Measurements from ENCODE around the gene UBXN7. TPM values are rescaled to one million over a fixed set of nuclear protein-coding genes. Genes with fewer than 3 reads are reported as not detected.

Gene UBXN7
- total and polyA plus RNA-seq, 2 of the 8 experiments (the other 6 are each of a cell fraction or from before 2014, with no cell fraction given) = 18.5 to 109 TPM

DNA sequence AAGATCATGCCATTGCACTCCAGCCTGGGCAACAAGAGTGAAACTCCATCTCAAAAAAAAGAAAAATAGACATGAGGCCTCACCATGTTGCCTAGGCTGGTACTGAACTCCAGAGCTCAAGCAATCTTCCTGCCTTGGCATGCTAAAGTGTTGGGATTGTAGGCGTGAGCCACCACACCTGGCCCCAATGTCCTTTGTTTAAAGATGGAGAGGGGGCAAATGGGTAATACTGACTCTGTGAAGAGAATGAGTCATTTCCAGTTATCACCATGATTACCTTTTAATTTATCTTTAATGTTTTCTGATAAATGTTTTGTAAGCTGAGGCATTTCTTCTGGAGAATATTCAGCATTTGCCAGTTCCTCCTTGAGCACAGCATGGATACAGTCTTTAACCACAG lies 116.4 kb downstream of the UBXN7 start:
- no peak overlapping the region for H2AK5ac ChIP-seq (ENCODE audit: low read depth, low read length)
- H3K4me3 ChIP-seq (ENCODE audit: extremely low read depth in 1 of 4, insufficient read depth in 2 of 4, low read depth in 3 of 4, low read length in 4 of 4) = no peak overlapping the region
- no peak overlapping the region for H3K4me2 ChIP-seq (ENCODE audit: insufficient read depth in 1 of 2, low read depth in 2 of 2, low read length in 2 of 2)
- no peak overlapping the region for H3K4ac ChIP-seq (replicated peaks; ENCODE audit: insufficient read length, low read depth, low read length)
- no peak overlapping the region for H3K9ac ChIP-seq (replicated peaks in 1 of 4; ENCODE audit: extremely low read depth in 1 of 4, low read depth in 3 of 4, low read length in 3 of 4)
- no peaks in the 10 kb centered on the region for H3K27me3 ChIP-seq (replicated peaks in 1 of 4; ENCODE audit: control insufficient read depth in 3 of 4, extremely low read depth in 1 of 4, insufficient read depth in 3 of 4, low read length in 3 of 4)
- H4K8ac ChIP-seq (ENCODE audit: extremely low read depth, insufficient read depth, low read length) = no peak overlapping the region
- no peak overlapping the region for H3K27ac ChIP-seq (ENCODE audit: low read depth, low read length)
- no peak overlapping the region for H2BK5ac ChIP-seq (ENCODE audit: low read depth, low read length)
- H2BK12ac ChIP-seq (ENCODE audit: low read depth, low read length) = no peak overlapping the region
- H4K20me1 ChIP-seq (replicated peaks in 1 of 2; ENCODE audit: control insufficient read depth in 1 of 2, insufficient read depth in 2 of 2, low read length in 2 of 2) = no peaks in the 10 kb centered on the region
- no peaks in the 10 kb centered on the region for H3K79me2 ChIP-seq (ENCODE audit: control insufficient read depth in 1 of 2, insufficient read depth in 2 of 2, low read length in 2 of 2)
- no peak for DNase-seq (ENCODE audit: low read depth in 1 of 2, low spot score in 2 of 2)
- no peak overlapping the region for H2AFZ ChIP-seq (ENCODE audit: low read length)
- no peaks in the 10 kb centered on the region for H3K4me1 ChIP-seq (replicated peaks in 1 of 4; ENCODE audit: control insufficient read depth in 3 of 4, insufficient read depth in 4 of 4, low read length in 3 of 4)
- H2BK120ac ChIP-seq (replicated peaks; ENCODE audit: low read depth, low read length) = no peak overlapping the region
- no peak overlapping the region for H3K23ac ChIP-seq (ENCODE audit: insufficient read length)
- CTCF ChIA-PET (ENCODE audit: partially characterized antibody) = interaction anchor here (4.2 kb wide), 1 partner anchor 9 kb away, joined by 19 read pairs; no protein-coding TSS in a partner anchor
- H3K56ac ChIP-seq (replicated peaks; ENCODE audit: insufficient read length, low read depth, low read length) = no peak overlapping the region
- POLR2A ChIA-PET (ENCODE audit: partially characterized antibody) = no interaction called here
- no peak overlapping the region for H2BK15ac ChIP-seq (ENCODE audit: low read length)
- WGBS, 2 experiments (ENCODE audit: extremely low coverage in 1 of 2, insufficient coverage in 1 of 2, insufficient read length in 1 of 2, insufficient replicate concordance in 2 of 2, low coverage in 1 of 2, low lambda C conversion rate in 2 of 2, missing lambda C conversion rate in 1 of 2) = 94% methylated on average over 1 of the region's 1 CpG; no CpG with 5 or more reads in 1 of the 2 experiments
- FAIRE-seq = no peak
- no peak overlapping the region for H4K91ac ChIP-seq (replicated peaks; ENCODE audit: insufficient read length, low read length)
- H3K36me3 ChIP-seq (ENCODE audit: control insufficient read depth in 2 of 4, insufficient read depth in 4 of 4, low read length in 3 of 4) = peaks cover 0 to 3% (median 0%) of the 10 kb centered on the region in 4 experiments; a peak in 2 of 8 replicates
- TF ChIP-seq KDM1A (IDR thresholded peaks at IDR 0.05; ENCODE audit: borderline replicate concordance, low read length) (no peak), CREB1 (IDR thresholded peaks at IDR 0.05) (no peak), GABPA (IDR thresholded peaks at IDR 0.05; ENCODE audit: borderline replicate concordance, insufficient read depth, low read length) (no peak), GTF2F1 (IDR thresholded peaks at IDR 0.05; ENCODE audit: borderline replicate concordance, low read depth, low read length) (no peak), CBX5 (IDR thresholded peaks at IDR 0.05; ENCODE audit: low read depth, low read length) (no peak), YY1 (IDR thresholded peaks at IDR 0.05; ENCODE audit: low read depth, low read length) (no peak), ASH2L (IDR thresholded peaks at IDR 0.05; ENCODE audit: low read length) (no peak), POLR2AphosphoS5 (IDR thresholded peaks at IDR 0.05; ENCODE audit: low read depth, low read length) (no peak), BCL11A (IDR thresholded peaks at IDR 0.05; ENCODE audit: low read depth in 2 of 2, low read length in 2 of 2) (no peak), RXRA (IDR thresholded peaks at IDR 0.05; ENCODE audit: insufficient read depth, low read depth, low read length) (no peak), HDAC6 (IDR thresholded peaks at IDR 0.05; ENCODE audit: low read depth, low read length) (no peak), PHF8 (conservative IDR thresholded peaks at IDR 0.05; ENCODE audit: low read depth, low read length) (no peak), NANOG (IDR thresholded peaks at IDR 0.05; ENCODE audit: insufficient read depth, low read depth, low read length, poor library complexity, severe bottlenecking) (no peak)
- TF ChIP-seq, protein P1, sequence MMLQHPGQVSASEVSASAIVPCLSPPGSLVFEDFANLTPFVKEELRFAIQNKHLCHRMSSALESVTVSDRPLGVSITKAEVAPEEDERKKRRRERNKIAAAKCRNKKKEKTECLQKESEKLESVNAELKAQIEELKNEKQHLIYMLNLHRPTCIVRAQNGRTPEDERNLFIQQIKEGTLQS (IDR thresholded peaks at IDR 0.05; ENCODE audit: insufficient read depth, low read depth, low read length) = no peak
- no peak overlapping the region for H4K5ac ChIP-seq (ENCODE audit: insufficient read length, low read depth, low read length)
- peaks cover 4% of the 10 kb centered on the region; the same call in 1 of the 2 replicates for H3K23me2 ChIP-seq (ENCODE audit: low read depth, low read length)
- H3K14ac ChIP-seq (ENCODE audit: insufficient read length) = no peak overlapping the region
- H3K18ac ChIP-seq (ENCODE audit: extremely low read depth, low read length) = no peak overlapping the region
- H3K9me3 ChIP-seq (ENCODE audit: insufficient read depth in 2 of 2, low read depth in 1 of 2, low read length in 1 of 2) = no peaks in the 10 kb centered on the region
- no peaks in the 10 kb centered on the region for H3K79me1 ChIP-seq (ENCODE audit: low read depth, low read length)
- H2BK20ac ChIP-seq (ENCODE audit: low read length) = no peak overlapping the region

Measured in H1 (cell line).